ENCODE results near the gene ANKS1B.
"Not testable (repeated sequence)": the region's sequence is repeated elsewhere in the genome, so short reads cannot be mapped to it uniquely, and the experiment has no call there.

The ANKS1B gene

DNA sequence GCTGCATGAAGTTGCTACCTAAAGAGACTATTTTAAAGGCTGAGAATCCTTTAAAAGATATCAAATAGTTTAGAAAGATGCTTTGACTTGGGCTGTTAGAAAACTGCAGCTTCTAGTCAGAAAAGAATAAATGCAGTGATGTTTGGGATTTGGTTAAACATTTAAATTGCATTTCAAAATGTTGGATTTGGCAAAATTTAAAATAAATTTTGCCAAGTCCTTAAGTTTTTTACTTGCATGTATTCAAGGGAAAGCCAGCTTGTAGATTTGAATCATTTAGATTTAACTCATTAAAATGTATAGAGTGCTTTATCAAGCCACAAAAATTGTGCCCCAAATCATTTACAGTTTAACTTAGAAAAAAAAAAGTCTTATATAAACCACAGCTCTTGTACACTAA, 109.7 kb downstream of the ANKS1B start:
- no peak for DNase-seq (ENCODE audit: low read depth in 1 of 2, low spot score in 1 of 2)

DNA sequence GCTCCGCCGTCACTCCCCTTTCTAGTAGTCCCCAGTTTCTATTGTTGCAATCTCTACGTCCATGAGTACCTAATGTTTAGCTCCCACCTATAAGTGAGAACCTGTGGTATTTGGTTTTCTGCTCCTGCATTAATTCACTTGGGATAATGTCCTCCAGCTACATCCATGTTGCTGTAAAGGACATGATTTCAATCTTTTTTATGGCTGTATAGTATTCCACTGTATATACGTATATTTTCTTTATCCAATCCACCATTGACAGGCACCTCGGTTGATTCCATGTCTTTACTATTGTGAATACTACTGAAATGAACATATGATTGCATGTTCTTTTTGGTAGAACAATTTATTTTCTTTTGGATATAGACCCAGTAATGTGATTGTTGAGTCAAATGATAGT, 114.7 kb downstream of the ANKS1B start:
- no peak for DNase-seq (ENCODE audit: low read depth in 1 of 2, low spot score in 1 of 2)

DNA sequence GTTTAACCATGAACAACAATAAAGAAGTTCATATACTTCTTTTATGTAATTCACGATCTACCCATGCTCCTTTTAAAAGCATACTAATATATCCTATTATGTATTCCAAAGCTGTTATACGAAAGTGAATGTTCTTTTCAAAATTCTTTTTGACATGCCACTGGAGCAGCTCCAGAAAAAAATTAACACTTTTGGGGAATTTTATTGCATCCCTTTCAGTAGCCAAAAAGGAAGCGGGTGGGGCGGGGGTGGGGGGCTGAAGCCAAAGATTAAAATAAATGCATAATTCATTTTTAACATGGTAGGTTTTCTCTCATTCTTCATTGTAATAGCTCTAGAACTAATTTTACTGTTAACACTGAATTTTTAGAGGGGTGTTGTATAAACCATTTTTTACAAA, 123.0 kb downstream of the ANKS1B start:
- no peak for DNase-seq (ENCODE audit: low read depth in 1 of 2, low spot score in 1 of 2)

DNA sequence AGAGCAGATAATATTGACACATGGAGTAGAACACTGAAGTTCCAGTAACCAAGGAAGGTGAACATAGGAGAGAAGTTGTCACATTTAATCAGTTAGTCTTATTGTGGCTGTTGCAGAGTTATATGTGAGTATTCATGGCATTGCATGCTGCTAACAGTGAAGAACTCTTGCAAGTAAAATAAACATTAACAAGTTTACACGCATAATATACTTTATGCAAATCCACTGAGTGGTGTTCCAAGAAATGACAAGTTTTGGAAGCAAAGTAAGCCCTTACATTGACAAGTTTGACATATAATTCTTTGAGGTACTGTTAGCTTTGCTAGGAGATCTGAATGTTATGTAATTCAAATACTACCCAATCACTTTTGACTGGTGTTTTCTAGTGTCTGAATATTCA, 125.6 kb downstream of the ANKS1B start:
- no peak for DNase-seq (ENCODE audit: low read depth in 1 of 2, low spot score in 1 of 2)

DNA sequence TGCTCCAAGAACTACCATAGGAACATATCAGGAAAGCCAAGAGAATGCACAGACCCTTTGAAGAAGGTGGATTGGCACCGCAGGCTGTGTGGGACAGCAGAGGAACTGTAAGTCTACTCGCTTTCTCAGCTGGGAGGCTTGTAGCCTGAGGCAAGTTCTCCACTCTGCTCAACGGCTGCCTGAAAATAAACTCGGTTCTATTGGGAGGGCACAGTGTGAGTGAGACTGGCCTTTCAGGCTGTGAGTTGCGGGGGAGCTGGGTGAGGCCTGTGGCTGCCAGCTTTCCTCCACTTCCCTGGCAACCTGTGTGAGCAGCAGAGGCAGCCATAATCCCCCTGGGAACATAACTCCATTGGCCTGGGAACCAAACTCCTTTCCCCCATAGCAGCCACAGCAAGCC, 132.1 kb downstream of the ANKS1B start:
- DNase-seq (ENCODE audit: low read depth in 1 of 2, low spot score in 1 of 2), result no peak

DNA sequence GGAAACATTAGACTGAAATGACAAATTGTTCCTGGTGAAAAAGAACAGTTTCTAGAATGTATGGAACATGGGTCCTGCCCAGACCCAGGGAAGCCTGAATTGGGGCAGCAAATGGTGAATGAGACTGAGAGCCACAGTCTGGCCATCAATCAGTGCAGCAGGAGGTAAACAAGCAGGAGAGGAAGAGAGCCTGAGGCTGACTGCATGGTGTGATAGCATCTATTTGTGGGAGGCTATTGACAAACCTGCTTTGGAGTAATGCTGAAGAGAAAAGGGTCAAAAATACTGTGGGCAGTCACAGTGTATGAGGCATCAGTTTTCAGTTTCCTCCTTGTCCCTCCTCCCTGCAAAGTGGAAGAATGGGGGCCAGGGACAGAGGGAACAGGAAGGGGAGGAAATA, 136.8 kb downstream of the ANKS1B start:
- DNase-seq (ENCODE audit: low read depth in 1 of 2, low spot score in 1 of 2), result no peak

DNA sequence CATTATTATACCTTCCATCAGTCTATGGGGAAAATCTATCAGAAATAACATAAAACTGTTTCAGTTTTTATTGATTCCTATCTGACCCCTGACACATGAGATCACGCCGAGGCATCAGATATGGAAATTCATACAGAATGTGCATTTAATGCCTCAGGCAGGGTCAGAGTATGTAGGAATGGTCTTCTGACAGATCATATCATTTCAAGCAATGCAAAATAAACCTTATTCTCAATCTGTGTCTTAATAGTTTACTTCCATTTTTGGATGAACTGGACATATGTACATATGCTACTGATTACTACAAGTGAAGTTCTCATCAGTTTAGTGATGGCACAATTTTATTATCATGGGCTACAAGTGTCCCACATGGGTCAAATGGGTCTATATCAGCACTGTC, 150.0 kb downstream of the ANKS1B start:
- DNase-seq (ENCODE audit: low read depth in 1 of 2, low spot score in 1 of 2), result no peak

DNA sequence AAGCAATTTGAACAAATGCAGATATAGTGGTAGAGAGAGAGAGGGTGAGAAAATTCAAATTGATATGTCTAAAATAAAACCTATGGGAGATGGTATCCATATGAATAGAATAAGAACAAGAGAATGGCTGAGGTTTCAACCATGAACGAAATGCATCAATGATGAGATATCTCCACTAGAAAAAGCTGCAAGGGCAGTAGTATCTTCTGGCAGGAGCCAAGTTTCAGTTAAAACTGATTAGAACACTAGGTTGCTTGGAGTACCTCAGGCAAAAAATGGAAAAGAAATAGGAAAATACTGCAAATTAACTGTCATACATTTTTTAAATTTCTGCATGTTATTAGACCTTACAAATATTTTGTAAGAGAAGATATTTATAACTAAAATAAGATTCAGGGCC, 151.3 kb downstream of the ANKS1B start:
- DNase-seq (ENCODE audit: low read depth in 1 of 2, low spot score in 1 of 2), result no peak

DNA sequence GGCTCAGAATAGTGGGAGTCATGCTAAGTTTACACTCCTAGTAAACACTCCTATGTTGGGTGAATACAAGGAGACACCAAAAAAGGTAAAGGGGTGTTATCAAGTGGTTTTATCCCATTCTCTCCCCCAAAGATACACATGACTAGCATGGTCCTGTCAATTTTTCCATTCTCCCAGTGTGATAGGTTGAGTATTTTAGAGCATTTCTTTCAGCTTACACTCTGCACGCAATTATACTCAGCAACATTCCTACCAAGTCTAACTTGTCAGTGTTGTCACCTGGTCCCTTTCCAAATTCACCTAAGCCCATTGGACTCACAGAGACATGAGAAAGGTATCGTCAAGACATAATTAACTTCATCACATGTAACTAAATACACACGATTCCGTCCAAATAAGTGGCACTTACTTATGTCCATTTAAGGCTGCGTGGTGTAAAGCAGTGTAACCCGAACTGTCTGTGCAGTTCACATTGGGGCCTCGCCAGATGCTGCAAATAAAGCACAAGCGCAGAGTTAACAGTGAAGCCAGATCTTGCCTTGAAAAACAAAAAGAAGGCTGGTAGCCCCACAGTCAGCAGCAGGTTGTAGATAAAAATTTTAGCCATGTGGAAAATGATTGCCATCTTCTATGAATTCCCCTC, 159.7 kb downstream of the ANKS1B start:
- no peak for DNase-seq (ENCODE audit: low read depth in 1 of 2, low spot score in 1 of 2)

DNA sequence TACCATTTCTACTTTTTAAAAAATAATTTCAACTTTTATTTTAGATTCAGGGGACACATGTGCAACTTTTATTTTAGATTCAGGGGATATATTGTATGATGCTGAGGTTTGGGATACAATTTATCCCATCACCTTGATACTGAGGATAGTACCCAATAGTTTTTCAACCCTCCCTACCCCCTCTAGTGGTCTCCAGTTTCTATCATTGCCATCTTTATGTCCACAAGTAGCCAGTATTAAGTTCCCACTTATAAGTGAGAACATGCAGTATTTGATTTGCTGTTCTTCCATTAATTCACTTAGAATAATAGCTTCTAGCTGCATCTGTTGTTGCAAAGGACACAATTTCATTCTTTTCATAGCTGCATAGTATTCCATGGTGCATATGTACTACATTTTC, 162.5 kb downstream of the ANKS1B start:
- DNase-seq (ENCODE audit: low read depth in 1 of 2, low spot score in 1 of 2), result no peak

DNA sequence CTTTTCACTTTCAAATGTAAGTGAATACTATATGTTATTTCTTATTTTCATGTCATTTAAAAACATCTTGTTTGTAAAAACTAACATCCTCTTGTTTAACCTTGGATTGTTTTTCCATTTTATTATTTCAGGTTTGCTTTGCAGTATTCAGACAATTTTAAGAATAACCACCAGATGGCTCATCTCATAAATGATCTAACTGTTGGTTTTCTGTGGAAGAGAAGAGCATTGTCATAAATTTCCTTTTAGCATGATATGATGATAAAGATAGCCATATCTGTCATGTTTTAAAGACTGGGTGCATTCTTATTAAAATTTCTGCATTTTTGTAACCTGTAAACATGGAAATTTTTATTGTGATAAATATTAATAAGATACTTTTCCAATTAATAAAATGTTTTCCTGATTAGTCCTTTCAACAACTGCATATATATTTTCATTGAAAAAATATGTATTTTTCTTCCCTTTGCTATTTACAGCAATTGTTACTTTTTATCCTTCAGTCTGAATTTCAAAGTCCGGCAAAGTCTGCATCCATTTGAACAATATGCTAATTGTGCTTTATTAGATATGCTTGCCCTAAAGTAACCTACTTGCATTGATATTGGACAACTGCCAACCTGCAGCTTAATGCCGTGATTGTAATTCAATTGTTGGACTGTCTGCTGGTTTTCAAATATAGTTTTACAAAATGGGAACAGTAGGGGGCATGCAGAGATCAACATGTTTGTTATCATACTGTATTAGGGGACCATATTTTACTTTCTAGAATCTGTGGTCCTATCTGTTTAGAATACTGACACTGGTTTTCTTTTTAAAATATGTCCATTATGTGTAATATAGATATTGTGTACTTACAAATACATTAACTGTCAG, 173.8 kb downstream of the ANKS1B start:
- DNase-seq (ENCODE audit: low read depth in 1 of 2, low spot score in 1 of 2), result no peak

DNA sequence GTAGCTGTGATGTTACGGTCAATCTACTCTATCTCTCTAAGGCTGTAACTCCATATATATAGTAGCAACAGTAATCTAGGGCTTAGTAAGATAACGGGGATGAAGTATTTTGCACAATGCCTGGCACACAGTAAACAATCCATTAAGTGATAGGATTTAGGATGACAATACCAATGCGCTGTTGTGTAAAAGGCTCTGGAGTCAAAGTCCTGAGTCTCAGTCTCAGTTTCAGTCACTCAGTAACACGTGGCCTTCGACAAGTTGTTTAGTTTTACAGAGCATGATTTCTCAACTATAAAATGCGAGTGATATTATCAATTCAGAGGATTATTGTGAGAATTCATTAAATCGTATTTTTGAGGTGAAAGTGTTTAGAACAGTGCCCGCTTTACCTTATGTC, 174.8 kb downstream of the ANKS1B start:
- DNase-seq (ENCODE audit: low read depth in 1 of 2, low spot score in 1 of 2), result no peak

DNA sequence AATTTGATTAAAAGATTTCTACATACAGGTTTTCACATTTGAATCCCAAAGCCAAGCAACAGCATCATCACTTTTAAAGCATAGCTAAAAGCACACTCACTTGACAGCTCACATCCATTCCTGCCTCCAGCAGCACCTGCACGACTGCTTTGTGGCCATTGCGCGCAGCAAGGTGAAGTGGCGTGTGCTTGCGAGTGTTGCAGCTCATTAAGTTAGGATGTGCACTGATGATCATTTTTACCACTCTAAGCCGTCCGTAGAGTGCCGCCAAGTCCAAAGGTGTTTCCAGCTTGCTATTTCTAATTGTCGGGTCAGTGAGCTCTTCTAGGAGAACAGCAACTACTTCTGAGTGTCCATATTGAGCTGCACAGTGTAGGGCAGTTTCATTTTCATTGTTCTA, 178.4 kb downstream of the ANKS1B start:
- DNase-seq (ENCODE audit: low read depth in 1 of 2, low spot score in 1 of 2), result no peak

DNA sequence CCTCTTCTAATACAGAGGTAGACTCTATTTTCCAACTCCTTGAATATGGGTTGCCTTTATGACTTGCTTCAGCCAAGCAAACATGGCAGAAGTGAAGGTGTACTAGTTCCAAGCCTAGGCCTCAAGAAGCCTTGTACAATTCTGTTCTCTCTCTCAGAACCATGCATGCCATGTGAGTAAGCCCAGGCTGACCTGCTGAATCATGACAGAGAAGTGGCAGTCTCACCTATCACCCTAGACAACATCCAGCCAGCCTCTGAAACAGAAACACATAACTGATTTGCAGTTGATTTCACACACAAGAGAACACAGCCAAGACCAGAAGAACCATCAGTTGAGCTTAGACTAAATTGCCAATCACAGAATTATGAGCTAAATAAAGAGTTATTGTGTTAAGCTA, 180.0 kb downstream of the ANKS1B start:
- DNase-seq (ENCODE audit: low read depth in 1 of 2, low spot score in 1 of 2), result no peak

DNA sequence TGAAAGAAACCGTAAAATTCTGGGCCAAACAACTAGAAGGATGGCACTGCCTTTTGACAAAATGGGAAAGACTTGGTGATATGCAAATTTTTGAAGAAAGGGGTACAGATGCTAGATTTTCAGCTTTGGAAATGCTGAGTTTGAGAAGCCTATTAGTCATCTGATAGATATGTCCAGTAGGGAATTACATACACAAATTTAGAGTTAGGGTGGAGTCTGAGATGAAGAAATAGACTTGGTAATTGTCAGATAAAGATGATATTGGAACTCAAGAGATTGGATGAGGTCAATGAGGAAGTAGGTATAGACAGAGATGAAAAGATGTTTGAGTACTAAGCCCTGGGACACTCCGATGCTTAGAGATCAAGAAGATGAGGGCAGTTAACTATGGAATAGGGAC, 184.1 kb downstream of the ANKS1B start:
- no peak for DNase-seq (ENCODE audit: low read depth in 1 of 2, low spot score in 1 of 2)

DNA sequence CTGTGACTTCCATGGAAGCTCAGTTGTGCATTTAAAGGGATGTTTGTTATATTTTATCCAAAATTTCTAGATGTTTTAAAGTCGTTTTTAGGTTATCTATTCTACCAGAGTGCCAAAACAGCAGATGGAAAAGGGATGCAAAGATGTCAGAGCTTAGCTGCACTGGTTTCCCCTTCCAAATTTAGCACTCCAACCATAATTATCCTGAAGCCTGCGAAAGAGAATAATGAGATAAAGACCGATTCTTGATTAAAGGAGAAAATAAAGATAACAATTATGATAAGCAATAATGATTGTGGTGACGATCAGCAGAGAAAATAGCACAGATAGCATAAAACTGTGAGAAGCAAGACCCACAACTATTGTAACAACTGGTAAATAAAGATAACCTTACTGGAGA, 186.8 kb downstream of the ANKS1B start:
- not testable (repeated sequence) for DNase-seq (ENCODE audit: low read depth in 1 of 2, low spot score in 1 of 2)

DNA sequence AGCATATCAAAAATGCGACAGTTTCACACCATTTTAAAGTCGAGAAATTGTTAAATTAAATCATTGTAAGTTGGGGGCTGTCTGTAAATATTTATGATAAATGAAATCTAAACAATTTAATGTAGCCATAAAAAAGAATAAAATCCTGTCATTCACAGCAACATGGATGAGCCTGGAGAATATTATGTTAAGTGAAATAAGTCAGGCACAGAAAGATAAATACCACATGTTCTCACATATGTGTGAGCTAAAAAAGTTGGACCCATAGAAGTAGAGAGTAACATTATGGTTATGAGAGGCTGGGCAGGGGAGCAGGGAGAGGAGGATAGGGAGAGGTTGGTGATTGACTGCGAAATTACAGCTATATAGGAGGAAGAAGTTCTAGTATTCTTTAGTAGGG, 201.3 kb downstream of the ANKS1B start:
- DNase-seq (ENCODE audit: low read depth in 1 of 2, low spot score in 1 of 2), result no peak

DNA sequence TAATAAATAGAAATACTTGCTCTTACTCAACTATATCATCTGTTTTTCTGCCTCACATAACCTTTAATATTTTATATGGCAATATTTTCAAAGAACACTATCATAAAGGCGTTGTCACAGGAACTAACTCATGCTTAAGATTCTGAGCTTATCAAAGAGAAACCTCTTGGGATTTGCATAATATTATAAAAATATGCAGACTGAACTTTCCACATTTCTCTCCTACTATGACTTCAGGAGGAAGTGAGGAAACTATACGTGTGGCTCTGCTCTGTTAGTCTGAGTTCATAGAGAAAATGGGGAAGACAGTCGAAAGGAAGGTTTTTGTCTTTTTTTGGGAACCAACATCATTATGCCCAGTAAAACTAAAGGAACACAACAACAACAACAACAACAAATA, 212.5 kb downstream of the ANKS1B start:
- DNase-seq (ENCODE audit: low read depth in 1 of 2, low spot score in 1 of 2), result no peak

DNA sequence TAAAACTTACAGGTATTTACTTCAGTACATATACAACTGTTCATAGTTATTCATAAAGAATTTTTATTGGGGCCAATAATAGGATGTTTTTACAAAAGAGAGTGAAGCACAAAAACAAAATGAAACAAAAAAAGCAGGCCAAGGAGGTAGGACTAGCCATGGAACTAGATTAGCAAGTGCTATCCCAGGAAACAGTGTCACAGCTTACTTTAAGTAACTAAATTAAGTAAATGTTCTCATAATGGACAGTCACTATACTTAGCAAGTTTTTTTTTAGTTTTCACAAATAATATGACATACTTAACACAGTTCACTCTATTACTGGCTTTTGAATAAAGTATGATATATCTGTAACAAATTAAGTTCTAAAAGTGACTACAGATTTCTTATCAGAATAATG, 213.1 kb downstream of the ANKS1B start:
- DNase-seq (ENCODE audit: low read depth in 1 of 2, low spot score in 1 of 2), result no peak

DNA sequence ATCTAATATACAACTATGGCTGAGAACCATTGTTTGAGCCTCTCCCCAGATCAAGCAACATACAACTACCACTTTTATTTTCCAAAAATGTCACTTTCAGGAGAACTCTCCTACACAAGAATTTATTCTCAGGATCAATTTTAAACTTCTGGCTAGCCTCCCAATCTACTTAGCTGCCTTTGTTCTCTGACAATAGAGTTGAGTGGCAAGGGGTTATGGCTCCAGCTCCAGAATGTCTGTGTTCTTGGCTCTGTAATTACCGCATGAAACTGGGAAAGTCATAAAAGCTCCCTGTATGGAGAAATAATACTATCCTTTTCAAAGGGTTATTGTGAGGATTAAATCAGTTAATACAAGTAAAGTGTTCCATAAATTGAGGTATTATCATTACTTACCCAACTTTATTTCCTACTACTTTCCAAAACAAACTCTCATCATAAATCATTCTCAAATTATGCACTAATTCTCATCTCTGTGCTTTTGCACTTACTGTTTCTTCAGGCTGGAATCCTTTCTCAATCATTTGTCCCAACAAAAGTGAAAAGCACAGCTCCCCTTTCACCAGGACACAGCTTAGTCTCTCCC, 215.2 kb downstream of the ANKS1B start:
- DNase-seq (ENCODE audit: low read depth in 1 of 2, low spot score in 1 of 2), result no peak

DNA sequence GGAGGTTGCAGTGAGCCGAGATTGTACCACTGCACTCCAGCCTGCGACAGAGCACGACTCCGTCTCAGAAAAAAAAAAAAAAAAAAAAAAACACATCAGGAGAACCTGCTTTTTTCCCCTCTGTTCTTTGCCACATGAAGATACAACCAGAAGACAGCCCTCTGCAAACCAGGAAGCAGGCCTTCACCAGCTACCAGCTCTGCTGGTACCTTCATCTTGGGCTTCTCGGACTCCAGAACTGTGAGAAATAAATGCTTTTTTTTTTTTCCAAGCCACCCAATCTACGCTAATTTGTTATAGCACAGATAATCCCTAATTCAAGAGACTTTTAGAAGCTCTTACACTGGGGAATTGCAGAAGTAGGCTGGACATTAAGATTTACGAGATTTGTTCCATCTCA, 216.0 kb downstream of the ANKS1B start:
- no peak for DNase-seq (ENCODE audit: low read depth in 1 of 2, low spot score in 1 of 2)

DNA sequence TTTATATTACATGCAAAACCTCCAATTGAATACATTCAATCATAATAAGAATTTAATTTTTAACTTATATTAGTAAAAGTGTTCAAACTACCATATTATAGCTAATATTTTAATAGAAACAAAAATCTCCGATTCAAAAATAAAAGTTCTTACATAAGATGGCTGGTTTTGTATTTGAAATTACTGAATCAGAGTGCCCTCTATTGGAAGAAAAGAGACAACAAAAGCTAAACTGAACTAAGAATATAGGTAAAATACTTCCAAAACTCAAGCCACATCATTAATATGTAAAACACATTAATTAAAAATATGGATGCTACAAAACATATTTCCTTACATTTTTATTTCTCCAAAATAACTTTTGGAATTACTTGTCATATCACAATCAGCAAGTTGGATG, 216.9 kb downstream of the ANKS1B start:
- no peak for DNase-seq (ENCODE audit: low read depth in 1 of 2, low spot score in 1 of 2)

DNA sequence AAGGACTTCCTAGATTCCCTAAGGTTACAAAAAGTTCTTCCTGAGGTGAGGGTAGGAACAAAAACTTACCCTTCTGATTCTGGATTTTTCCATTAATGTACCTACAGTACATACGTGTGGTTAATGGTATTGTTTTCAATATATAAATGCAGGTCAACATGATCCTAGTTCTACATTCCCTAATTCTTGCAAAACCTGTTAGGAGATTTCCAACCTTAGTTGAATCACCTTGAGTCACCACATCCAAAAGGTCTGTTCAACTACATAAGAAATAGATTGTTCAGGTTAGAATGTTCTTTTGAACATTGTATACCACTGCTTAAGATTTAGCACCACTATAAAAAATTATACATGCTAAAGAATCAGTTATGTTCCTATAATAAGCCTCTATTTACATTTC, 218.3 kb downstream of the ANKS1B start:
- DNase-seq (ENCODE audit: low read depth in 1 of 2, low spot score in 1 of 2), result no peak

All from stimulated activated CD4-positive, alpha-beta T cell treated with anti-CD3 and anti-CD28 coated beads, Interleukin-15, amount 100 ng/mL, for 1 hour (primary cell).